RWPE2 (cell line): ENCODE measurements around the gene RNF222.
A peak's percentile ranks its signal among the peaks of the same experiment; 100 is the strongest.

Experiments used
- ATAC-seq: fragments of 200-7000 bp; cut with Tn5 transposase; 3 replicates; pipeline ENCODE4 v1.9.1; 2021; ENCODE audit warnings: low read depth
- DNase-seq: peaks from one replicate; pipeline ENCODE4 v3.0.0-alpha.2; 2020; ENCODE audit warnings: low spot score
- H3K27ac ChIP-seq: fragments of 450-650 bp; 2 replicates; pipeline ENCODE4 v1.5.1; 2017; ENCODE audit warnings: mild to moderate bottlenecking; ENCODE audit not compliant: poor library complexity, severe bottlenecking
- H3K27me3 ChIP-seq: fragments of 250-450 bp; sonication (Bioruptor Pico); 2 replicates; pipeline ENCODE4 v1.5.1; 2021; ENCODE audit warnings: mild to moderate bottlenecking, moderate library complexity; ENCODE audit not compliant: insufficient read depth, poor library complexity, severe bottlenecking
- H3K36me3 ChIP-seq: fragments of 250-450 bp; sonication (Bioruptor Pico); 2 replicates; pipeline ENCODE4 v1.5.1; 2020; ENCODE audit warnings: low read depth, mild to moderate bottlenecking, moderate library complexity
- H3K4me1 ChIP-seq: fragments of 250-450 bp; sonication (Bioruptor Pico); 2 replicates; pipeline ENCODE4 v1.5.1; 2021; ENCODE audit warnings: mild to moderate bottlenecking, moderate library complexity; ENCODE audit not compliant: insufficient read depth, poor library complexity, severe bottlenecking
- H3K4me3 ChIP-seq: fragments of 250-450 bp; sonication (Bioruptor Pico); 2 replicates; pipeline ENCODE4 v1.5.1; 2021; ENCODE audit warnings: mild to moderate bottlenecking, moderate library complexity; ENCODE audit not compliant: severe bottlenecking
- H3K9me3 ChIP-seq: fragments of 250-450 bp; sonication (Bioruptor Pico); 2 replicates; pipeline ENCODE4 v1.5.1; 2021; ENCODE audit warnings: mild to moderate bottlenecking, moderate library complexity; ENCODE audit not compliant: severe bottlenecking
- CTCF ChIP-seq: fragments of 450-650 bp; IDR thresholded peaks from one replicate; pipeline ENCODE4 v1.5.1; 2017; ENCODE audit warnings: mild to moderate bottlenecking, moderate library complexity; ENCODE audit not compliant: poor library complexity, severe bottlenecking

The RNF222 gene

GRCh38 chr17:8441690-8442089 lies 44.1 kb upstream of the RNF222 start:
- TF ChIP-seq CTCF, result no peak
- Histone ChIP-seq H3K27me3 (no peaks in the 10 kb centered on the region), H3K27ac (no peak overlapping the region), H3K36me3 (peaks cover 68% of the 10 kb centered on the region), H3K4me1 (peaks cover 5% of the 10 kb centered on the region), H3K4me3 (no peak overlapping the region), H3K9me3 (no peaks in the 10 kb centered on the region)
- ATAC-seq (no peak), DNase-seq (no peak)

DNA sequence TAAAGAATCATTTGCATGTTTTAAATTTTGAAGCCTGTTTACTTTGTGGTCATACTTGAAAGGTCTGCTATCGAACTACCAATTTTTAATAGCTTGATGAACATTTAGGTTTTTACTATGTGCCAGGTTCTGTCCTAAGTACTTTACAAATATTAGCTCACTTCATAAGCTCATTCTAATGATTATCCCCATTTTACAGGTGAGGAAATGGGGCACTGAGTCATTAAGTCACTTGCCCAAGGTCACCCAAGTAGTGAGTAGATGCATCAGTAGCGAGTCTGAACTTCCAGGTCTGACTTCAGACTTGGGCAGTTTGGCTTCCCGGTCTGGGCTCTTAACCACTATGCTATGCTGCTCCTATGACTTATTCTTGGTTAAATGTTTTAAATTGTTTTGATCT lies 42.1 kb upstream of the RNF222 start:
- no peak overlapping the region for H3K4me3 ChIP-seq
- no peak overlapping the region for H3K27ac ChIP-seq
- no peak for DNase-seq
- H3K9me3 ChIP-seq, result no peaks in the 10 kb centered on the region
- peaks cover 49% of the 10 kb centered on the region for H3K36me3 ChIP-seq
- H3K4me1 ChIP-seq, result peaks cover 5% of the 10 kb centered on the region
- ATAC-seq, result no peak
- H3K27me3 ChIP-seq, result no peaks in the 10 kb centered on the region
- no peak for TF ChIP-seq CTCF

GRCh38 chr17:8438441-8438840 lies 40.8 kb upstream of the RNF222 start:
- H3K27me3 ChIP-seq, result no peaks in the 10 kb centered on the region
- peaks cover 5% of the 10 kb centered on the region for H3K4me1 ChIP-seq
- H3K36me3 ChIP-seq, result peaks cover 38% of the 10 kb centered on the region
- no peak for TF ChIP-seq CTCF
- no peak overlapping the region for H3K4me3 ChIP-seq
- ATAC-seq, result no peak
- no peaks in the 10 kb centered on the region for H3K9me3 ChIP-seq
- no peak overlapping the region for H3K27ac ChIP-seq
- DNase-seq, result no peak

- ATAC-seq (no peak), DNase-seq (no peak)
- Histone ChIP-seq H3K9me3 (no peaks in the 10 kb centered on the region), H3K27me3 (no peaks in the 10 kb centered on the region), H3K27ac (peak overlapping the region; percentile 73), H3K36me3 (peaks cover 38% of the 10 kb centered on the region), H3K4me1 (peaks cover 5% of the 10 kb centered on the region), H3K4me3 (peak overlapping the region; percentile 93)
- TF ChIP-seq CTCF, result no peak
Measured at GRCh38 chr17:8436844-8437171, 39.2 kb upstream of the RNF222 start.

DNA sequence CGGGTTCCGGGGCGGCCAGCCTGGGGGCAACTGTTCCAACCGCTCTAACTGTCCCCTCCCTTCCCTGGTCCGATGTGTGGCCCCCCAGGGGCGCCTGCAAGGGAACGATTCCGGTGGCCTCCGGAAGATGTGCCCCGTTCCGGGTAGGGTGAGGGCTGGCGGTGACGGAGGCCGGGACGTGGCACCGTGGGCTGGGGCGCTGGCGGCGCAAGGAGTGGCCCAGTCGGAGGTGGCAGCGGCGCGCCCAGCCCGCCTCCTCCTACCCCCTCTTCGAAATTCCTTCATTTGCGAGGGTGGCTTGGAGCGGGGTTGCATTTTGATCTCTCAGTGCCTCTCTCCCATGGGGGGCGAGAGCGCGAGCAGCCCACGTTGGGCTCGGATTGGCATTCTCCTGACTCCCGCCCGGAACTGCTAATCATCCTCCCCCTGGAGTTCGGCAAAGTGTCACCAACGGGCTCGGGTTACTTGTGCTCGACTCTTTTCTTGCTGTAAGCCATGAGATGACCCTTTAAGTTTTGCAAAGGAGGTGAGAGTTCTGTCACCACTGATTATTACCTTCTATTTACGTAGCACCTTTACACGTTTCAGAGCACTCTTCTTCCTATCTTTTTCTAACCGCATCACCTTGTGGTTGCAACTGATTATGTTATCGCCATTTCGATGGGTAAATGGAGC lies 38.7 kb upstream of the RNF222 start:
- Histone ChIP-seq H3K36me3 (peaks cover 34% of the 10 kb centered on the region), H3K4me1 (peaks cover 5% of the 10 kb centered on the region), H3K27me3 (no peaks in the 10 kb centered on the region), H3K9me3 (no peaks in the 10 kb centered on the region), H3K4me3 (peak overlapping the region; percentile 93), H3K27ac (peak overlapping the region; percentile 73)
- peak; percentile 66 for ATAC-seq
- no peak for TF ChIP-seq CTCF
- no peak for DNase-seq
